ENCODE measurements around the gene MIA.
"Not testable (repeated sequence)": the region's sequence is repeated elsewhere in the genome, so short reads cannot be mapped to it uniquely, and the experiment has no call there.

Gene MIA

DNA sequence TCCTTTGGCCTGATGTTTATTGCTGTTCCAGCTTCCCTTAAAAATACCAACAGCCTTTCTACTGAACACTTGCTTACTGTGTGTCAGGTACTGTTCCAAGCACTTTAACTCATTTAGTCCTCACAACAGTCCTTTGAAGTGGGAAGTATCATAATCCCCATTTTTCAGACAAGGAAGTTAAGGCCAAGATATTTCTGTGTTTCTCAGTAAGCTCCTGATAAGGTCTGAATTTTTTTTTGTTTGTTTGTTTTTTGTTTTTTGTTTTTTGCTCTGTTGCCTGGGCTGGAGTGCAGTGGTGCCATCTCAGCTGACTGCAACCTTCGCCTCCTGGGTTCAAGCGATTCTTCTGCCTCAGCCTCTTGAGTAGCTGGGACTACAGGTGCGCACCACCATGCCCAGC is 16.8 kb upstream of the MIA start:
- no peak for TF ChIP-seq CTCF (IDR thresholded peaks at IDR 0.05; ENCODE audit: low read depth, low read length)

GRCh38 chr19:40759352-40759751 is 16.0 kb upstream of the MIA start:
- no peak for TF ChIP-seq CTCF (IDR thresholded peaks at IDR 0.05; ENCODE audit: low read depth, low read length)
- no peak for DNase-seq (ENCODE audit: low read depth in 2 of 2)
- H3K4me3 ChIP-seq (replicated peaks in 1 of 2; ENCODE audit: low read depth in 2 of 2, low read length in 2 of 2), result no peak overlapping the region

More for the DNA sequence above, 16.8 kb upstream of the MIA start:
- H3K4me3 ChIP-seq (replicated peaks in 1 of 2; ENCODE audit: low read depth in 2 of 2, low read length in 2 of 2), result no peak overlapping the region
- DNase-seq (ENCODE audit: low read depth in 2 of 2), result no peak

- TF ChIP-seq CTCF (IDR thresholded peaks at IDR 0.05; ENCODE audit: low read depth, low read length), result no peak
- no peak for DNase-seq (ENCODE audit: low read depth in 2 of 2)
- H3K4me3 ChIP-seq (replicated peaks in 1 of 2; ENCODE audit: low read depth in 2 of 2, low read length in 2 of 2), result no peak overlapping the region
These were observed 12.4 kb upstream of the MIA start for GRCh38 chr19:40762754-40763470.

- TF ChIP-seq CTCF (IDR thresholded peaks at IDR 0.05; ENCODE audit: low read depth, low read length), result no peak
- no peak for DNase-seq (ENCODE audit: low read depth in 2 of 2)
- H3K4me3 ChIP-seq (replicated peaks in 1 of 2; ENCODE audit: low read depth in 2 of 2, low read length in 2 of 2), result no peak overlapping the region
These were observed 11.8 kb upstream of the MIA start for GRCh38 chr19:40763526-40763925.

DNA sequence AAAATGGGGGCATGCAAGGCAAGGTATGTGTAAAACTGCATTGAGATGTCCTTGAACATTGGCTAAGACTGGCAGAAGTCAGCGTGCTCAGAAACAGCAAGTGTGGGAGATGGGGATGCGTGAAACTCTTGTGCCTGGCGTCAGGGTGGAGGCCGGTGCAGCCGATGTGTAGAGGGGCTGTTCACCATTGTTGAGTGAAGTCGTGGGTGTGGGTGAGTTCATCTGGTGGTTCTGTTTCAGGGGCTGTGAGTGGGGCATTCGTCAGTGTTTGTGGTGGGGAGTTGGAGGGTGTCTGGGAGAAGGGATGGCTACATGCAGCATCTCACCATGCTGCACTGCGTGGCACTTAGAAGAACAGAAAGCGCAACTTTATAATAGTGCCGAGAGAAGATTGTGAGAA is 11.4 kb upstream of the MIA start:
- H3K4me3 ChIP-seq (replicated peaks in 1 of 2; ENCODE audit: low read depth in 2 of 2, low read length in 2 of 2), result no peak overlapping the region
- no peak for DNase-seq (ENCODE audit: low read depth in 2 of 2)
- no peak for TF ChIP-seq CTCF (IDR thresholded peaks at IDR 0.05; ENCODE audit: low read depth, low read length)

DNA sequence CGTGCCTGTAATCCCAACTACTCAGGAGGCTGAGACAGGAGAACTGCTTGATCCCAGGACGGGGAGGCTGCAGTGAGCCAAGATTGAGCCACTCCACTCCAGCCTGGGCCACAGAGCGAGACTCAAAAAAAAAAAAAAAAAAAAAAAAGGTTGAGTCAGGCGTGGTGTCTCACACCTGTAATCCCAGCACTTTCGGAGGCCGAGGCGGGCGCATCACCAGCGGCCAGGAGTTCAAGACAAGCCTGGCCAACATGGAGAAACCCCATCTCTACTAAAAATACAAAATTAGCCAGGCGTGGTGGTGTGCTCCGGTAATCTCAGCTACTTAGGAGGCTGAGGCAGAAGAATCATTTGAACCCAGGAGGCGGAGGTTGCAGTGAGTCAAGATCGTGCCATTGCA is 8.9 kb upstream of the MIA start:
- not testable (repeated sequence) for H3K4me3 ChIP-seq (replicated peaks in 1 of 2; ENCODE audit: low read depth in 2 of 2, low read length in 2 of 2); DNase-seq (ENCODE audit: low read depth in 2 of 2)

- DNase-seq (ENCODE audit: low read depth in 2 of 2), result no peak
- no peak for TF ChIP-seq CTCF (IDR thresholded peaks at IDR 0.05; ENCODE audit: low read depth, low read length)
- H3K4me3 ChIP-seq (replicated peaks in 1 of 2; ENCODE audit: low read depth in 2 of 2, low read length in 2 of 2), result no peak overlapping the region
These were observed 6.5 kb upstream of the MIA start for GRCh38 chr19:40768869-40769268.

DNA sequence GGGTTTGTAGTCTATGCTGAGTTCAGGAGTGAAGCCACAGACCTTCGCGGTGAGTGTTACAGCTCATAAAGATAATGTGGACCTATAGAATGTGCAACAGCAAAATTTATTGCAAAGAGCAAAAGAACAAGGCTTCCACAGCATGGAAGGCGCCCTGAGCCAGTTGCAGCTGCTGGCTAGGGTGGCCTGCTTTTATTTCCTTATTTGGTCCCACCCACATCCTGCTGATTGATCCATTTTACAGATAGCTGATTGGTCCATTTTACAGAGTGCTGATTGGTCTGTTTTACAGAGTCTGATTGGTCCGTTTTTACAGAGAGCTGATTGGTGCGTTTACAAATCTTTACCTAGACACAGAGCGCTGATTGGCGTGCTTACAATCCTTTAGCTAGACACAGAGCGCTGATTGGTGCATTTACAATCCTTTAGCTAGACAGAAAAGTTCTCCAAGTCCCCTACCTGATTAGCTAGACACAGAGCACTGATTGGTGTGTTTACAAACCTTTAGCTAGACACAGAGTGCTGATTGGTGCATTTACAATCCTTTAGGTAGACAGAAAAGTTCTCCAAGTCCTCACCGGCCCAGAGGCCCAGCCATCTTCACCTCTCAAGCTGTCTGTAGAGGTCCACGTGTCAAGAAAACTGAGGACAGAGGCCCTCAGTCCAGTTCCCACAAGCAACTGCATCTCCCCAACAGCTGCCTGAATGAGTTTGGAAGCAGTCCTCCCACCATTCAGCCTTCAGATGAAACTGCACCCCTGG is 4.0 kb upstream of the MIA start:
- not testable (repeated sequence) for H3K4me3 ChIP-seq (replicated peaks in 1 of 2; ENCODE audit: low read depth in 2 of 2, low read length in 2 of 2)
- DNase-seq (ENCODE audit: low read depth in 2 of 2), result peak in 1 of 2 donors; percentile 24

Data from cardiac fibroblast (primary cell).